Natural killer cell (primary cell): ENCODE results near the gene ENPEP. TPM values are rescaled to one million over a fixed set of nuclear protein-coding genes. Genes with fewer than 3 reads are reported as not detected.

ENCODE experiments used
- ATAC-seq, 3 donors: fragments of 150-1000 bp in 2 of 3; fragments of 200-7000 bp in 1 of 3; cut with Tn5 transposase; 1 replicate in 1 of 3; 2 replicates in 2 of 3; pipeline ENCODE4 v1.10.0; 2021; ENCODE audit warnings: mild to moderate bottlenecking in 2 of 3, moderate library complexity in 2 of 3
- DNase-seq, 2 donors: peaks; one replicate each; pipeline versions ENCODE4 v3.0.0 to v3.0.0-alpha.2; 2013 to 2021; ENCODE audit warnings: mixed read lengths in 1 of 2
- H3K27ac ChIP-seq: one replicate; pipeline ENCODE4 v1.5.1; 2013; ENCODE audit warnings: mild to moderate bottlenecking, low read length
- H3K27me3 ChIP-seq: one replicate; pipeline ENCODE4 v1.6.1; 2013; ENCODE audit warnings: low read length; ENCODE audit not compliant: control insufficient read depth, insufficient read depth
- H3K36me3 ChIP-seq: one replicate; pipeline ENCODE4 v1.6.1; 2013; ENCODE audit warnings: low read length; ENCODE audit not compliant: control insufficient read depth, insufficient read depth
- H3K4me1 ChIP-seq: one replicate; pipeline ENCODE4 v1.6.1; 2013; ENCODE audit warnings: low read length; ENCODE audit not compliant: control insufficient read depth, insufficient read depth
- H3K4me3 ChIP-seq: one replicate; pipeline ENCODE4 v1.5.1; 2013; ENCODE audit warnings: low read length
- H3K9me3 ChIP-seq: one replicate; pipeline ENCODE4 v1.6.1; 2013; ENCODE audit warnings: low read length; ENCODE audit not compliant: control insufficient read depth, insufficient read depth
- H3K27ac Mint-ChIP-seq, 2 donors: one replicate each; pipeline ENCODE4 v1.8.0; 2022; ENCODE audit warnings: mild to moderate bottlenecking in 2 of 2, mixed read lengths in 2 of 2, moderate library complexity in 1 of 2
- H3K27me3 Mint-ChIP-seq, 2 donors: one replicate each; pipeline ENCODE4 v1.8.0; 2022; ENCODE audit warnings: low read depth in 2 of 2, mixed read lengths in 2 of 2
- H3K36me3 Mint-ChIP-seq: one replicate; pipeline ENCODE4 v1.8.0; 2022; ENCODE audit warnings: mixed read lengths
- H3K4me1 Mint-ChIP-seq, 2 donors: one replicate each; pipeline ENCODE4 v1.8.0; 2022; ENCODE audit warnings: mixed read lengths in 2 of 2
- H3K4me3 Mint-ChIP-seq: one replicate; pipeline ENCODE4 v1.8.0; 2022; ENCODE audit warnings: mild to moderate bottlenecking, moderate library complexity, mixed read lengths
- H3K9me3 Mint-ChIP-seq, 2 donors: one replicate each; pipeline ENCODE4 v1.8.0; 2022; ENCODE audit warnings: mixed read lengths in 2 of 2
- CTCF ChIP-seq: fragments of 200-600 bp; IDR thresholded peaks from one replicate; pipeline ENCODE4 v1.8.0; 2022; ENCODE audit warnings: antibody characterized with exemption
- WGBS: methylation state at CpG from one replicate; pipeline ENCODE4 v1.1.7; 2013; ENCODE audit warnings: missing lambda C conversion rate; ENCODE audit not compliant: insufficient coverage; 5-methylcytosine and 5-hydroxymethylcytosine counted together
- intact Hi-C: fragments of 100-400 bp; cut with micrococcal nuclease; formaldehyde crosslinking; loops from one replicate; pipeline ENCODE4 v1.14.2; 2022
- total RNA-seq, 4 donors: library from RNA; stranded (reverse); fragments of 120-200 nt in 1 of 4; gene quantifications; one replicate each; pipeline versions ENCODE4 v1.2.3 to v1.2.4, GENCODE V29; 2013 to 2022

ENPEP gene
- total RNA-seq, 3 donors from 2014 or later (not counting 1 experiment from before 2014, with no cell fraction given): 0.07 TPM; not detected in 2

GRCh38 chr4:110612631-110613269, 136.8 kb downstream of the ENPEP start:
- Mint-ChIP-seq H3K36me3 (peaks cover under 1% of the 10 kb centered on the region), H3K27ac (no peak overlapping the region), H3K4me3 (no peak overlapping the region), H3K4me1 (no peaks in the 10 kb centered on the region), H3K9me3 (peaks cover 0 to 3% of the 10 kb centered on the region in 2 donors), H3K27me3 (peaks cover 60 to 62% of the 10 kb centered on the region in 2 donors)
- Histone ChIP-seq H3K4me1 (no peaks in the 10 kb centered on the region), H3K27ac (no peak overlapping the region), H3K36me3 (no peaks in the 10 kb centered on the region), H3K27me3 (peaks cover 61% of the 10 kb centered on the region), H3K4me3 (no peak overlapping the region), H3K9me3 (no peaks in the 10 kb centered on the region)
- DNase-seq (no peak), ATAC-seq (no peak)
- no peak for TF ChIP-seq CTCF
- 16% methylated on average over 21 of the region's 23 CpGs for WGBS
- intact Hi-C loops: no loop called here

- WGBS: no CpG with 5 or more reads among the region's 3 CpGs
- intact Hi-C loops: no loop called here
- H3K36me3 ChIP-seq: no peaks in the 10 kb centered on the region
- Mint-ChIP-seq H3K27ac (no peak overlapping the region), H3K27me3 (peaks cover 60 to 65% of the 10 kb centered on the region in 2 donors), H3K4me3 (no peak overlapping the region), H3K4me1 (no peaks in the 10 kb centered on the region), H3K9me3 (no peaks in the 10 kb centered on the region), H3K36me3 (peaks cover 6% of the 10 kb centered on the region)
- TF ChIP-seq CTCF: no peak
- H3K27ac ChIP-seq: no peak overlapping the region
- ATAC-seq (no peak), DNase-seq (no peak)
- peaks cover 5% of the 10 kb centered on the region for H3K9me3 ChIP-seq
- H3K4me1 ChIP-seq: no peaks in the 10 kb centered on the region
- no peak overlapping the region for H3K4me3 ChIP-seq
- H3K27me3 ChIP-seq: peaks cover 70% of the 10 kb centered on the region
Observed at GRCh38 chr4:110613745-110614144, 137.8 kb downstream of the ENPEP start.

GRCh38 chr4:110614173-110614963, 138.4 kb downstream of the ENPEP start:
- Mint-ChIP-seq H3K36me3 (peaks cover 6% of the 10 kb centered on the region), H3K4me1 (peaks cover 0 to 4% of the 10 kb centered on the region in 2 donors), H3K27me3 (peaks cover 60 to 64% of the 10 kb centered on the region in 2 donors), H3K27ac (no peak overlapping the region), H3K4me3 (no peak overlapping the region), H3K9me3 (no peaks in the 10 kb centered on the region)
- 21% methylated on average over 19 of the region's 27 CpGs for WGBS
- ATAC-seq (no peak), DNase-seq (no peak)
- H3K27ac ChIP-seq: no peak overlapping the region
- H3K36me3 ChIP-seq: no peaks in the 10 kb centered on the region
- peaks cover 8% of the 10 kb centered on the region for H3K9me3 ChIP-seq
- intact Hi-C loops: no loop called here
- TF ChIP-seq CTCF: no peak
- H3K27me3 ChIP-seq: peaks cover 72% of the 10 kb centered on the region
- H3K4me3 ChIP-seq: no peak overlapping the region
- H3K4me1 ChIP-seq: no peaks in the 10 kb centered on the region

Other genes starting within 250 kb of the ENPEP start
- gene PITX2, start 146.9 kb downstream of the ENPEP start, total RNA-seq: not detected